ENCODE data around the gene RHBDD3. TPM values are rescaled to one million over a fixed set of nuclear protein-coding genes. Genes with fewer than 3 reads are reported as not detected.

RHBDD3 gene
- total and polyA plus RNA-seq, 9 of the 15 experiments (the other 6 are each of a cell fraction or from before 2014, with no cell fraction given): 0.32 to 35.6 (median 14.0) TPM

DNA sequence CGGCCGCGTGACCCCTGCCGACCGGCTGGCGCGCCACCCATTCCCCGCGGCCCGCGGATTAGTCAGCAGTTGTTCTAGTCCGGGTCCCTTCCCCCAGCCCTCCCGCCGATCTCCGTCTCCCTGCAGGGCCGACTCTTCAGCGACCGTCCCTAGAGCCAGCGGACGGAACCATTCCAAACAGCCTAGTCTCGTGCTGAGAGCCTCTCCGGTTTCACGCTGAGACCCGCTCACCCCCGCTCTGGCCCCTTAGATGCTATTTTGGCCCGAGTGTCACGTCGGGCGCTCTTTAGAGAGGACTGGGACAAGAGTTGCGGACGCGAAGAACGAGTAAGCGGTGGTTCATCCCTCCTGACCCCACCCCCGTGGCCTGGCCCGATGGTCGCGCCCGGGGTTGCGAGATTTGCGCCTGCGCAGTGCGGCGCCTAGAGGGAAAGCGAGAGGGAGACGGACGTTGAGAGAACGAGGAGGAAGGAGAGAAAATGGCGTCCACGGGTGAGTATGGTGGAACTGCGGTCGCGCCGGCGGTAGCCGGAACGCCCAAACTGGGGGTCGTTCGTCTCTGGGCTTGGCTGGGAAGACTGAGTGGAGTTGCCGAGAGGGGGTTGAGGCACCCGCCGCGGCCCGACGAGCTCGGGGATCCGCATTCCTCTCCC lies at the start of gene RHBDD3, which contains the start of gene EWSR1 (continued):
- TF ChIP-seq SREBF2 (CRISPR knock-in tag; IDR thresholded peaks at IDR 0.05): no peak
- no peak for TF ChIP-seq NR2F6 (CRISPR knock-in tag; IDR thresholded peaks at IDR 0.05)
- TF ChIP-seq, protein P1, sequence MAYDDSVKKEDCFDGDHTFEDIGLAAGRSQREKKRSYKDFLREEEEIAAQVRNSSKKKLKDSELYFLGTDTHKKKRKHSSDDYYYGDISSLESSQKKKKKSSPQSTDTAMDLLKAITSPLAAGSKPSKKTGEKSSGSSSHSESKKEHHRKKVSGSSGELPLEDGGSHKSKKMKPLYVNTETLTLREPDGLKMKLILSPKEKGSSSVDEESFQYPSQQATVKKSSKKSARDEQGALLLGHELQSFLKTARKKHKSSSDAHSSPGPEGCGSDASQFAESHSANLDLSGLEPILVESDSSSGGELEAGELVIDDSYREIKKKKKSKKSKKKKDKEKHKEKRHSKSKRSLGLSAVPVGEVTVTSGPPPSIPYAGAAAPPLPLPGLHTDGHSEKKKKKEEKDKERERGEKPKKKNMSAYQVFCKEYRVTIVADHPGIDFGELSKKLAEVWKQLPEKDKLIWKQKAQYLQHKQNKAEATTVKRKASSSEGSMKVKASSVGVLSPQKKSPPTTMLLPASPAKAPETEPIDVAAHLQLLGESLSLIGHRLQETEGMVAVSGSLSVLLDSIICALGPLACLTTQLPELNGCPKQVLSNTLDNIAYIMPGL (CRISPR knock-in tag; IDR thresholded peaks at IDR 0.05): no peak
- TF ChIP-seq CC2D1A (IDR thresholded peaks at IDR 0.05): no peak
- no peak for TF ChIP-seq ZC3H11A (IDR thresholded peaks at IDR 0.05; ENCODE audit: low read depth, low read length)
- TF ChIP-seq RFX7 (CRISPR knock-in tag; IDR thresholded peaks at IDR 0.05): no peak
- TF ChIP-seq, protein P2, sequence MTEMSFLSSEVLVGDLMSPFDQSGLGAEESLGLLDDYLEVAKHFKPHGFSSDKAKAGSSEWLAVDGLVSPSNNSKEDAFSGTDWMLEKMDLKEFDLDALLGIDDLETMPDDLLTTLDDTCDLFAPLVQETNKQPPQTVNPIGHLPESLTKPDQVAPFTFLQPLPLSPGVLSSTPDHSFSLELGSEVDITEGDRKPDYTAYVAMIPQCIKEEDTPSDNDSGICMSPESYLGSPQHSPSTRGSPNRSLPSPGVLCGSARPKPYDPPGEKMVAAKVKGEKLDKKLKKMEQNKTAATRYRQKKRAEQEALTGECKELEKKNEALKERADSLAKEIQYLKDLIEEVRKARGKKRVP (CRISPR knock-in tag; IDR thresholded peaks at IDR 0.05): no peak
- TF ChIP-seq, protein P3, sequence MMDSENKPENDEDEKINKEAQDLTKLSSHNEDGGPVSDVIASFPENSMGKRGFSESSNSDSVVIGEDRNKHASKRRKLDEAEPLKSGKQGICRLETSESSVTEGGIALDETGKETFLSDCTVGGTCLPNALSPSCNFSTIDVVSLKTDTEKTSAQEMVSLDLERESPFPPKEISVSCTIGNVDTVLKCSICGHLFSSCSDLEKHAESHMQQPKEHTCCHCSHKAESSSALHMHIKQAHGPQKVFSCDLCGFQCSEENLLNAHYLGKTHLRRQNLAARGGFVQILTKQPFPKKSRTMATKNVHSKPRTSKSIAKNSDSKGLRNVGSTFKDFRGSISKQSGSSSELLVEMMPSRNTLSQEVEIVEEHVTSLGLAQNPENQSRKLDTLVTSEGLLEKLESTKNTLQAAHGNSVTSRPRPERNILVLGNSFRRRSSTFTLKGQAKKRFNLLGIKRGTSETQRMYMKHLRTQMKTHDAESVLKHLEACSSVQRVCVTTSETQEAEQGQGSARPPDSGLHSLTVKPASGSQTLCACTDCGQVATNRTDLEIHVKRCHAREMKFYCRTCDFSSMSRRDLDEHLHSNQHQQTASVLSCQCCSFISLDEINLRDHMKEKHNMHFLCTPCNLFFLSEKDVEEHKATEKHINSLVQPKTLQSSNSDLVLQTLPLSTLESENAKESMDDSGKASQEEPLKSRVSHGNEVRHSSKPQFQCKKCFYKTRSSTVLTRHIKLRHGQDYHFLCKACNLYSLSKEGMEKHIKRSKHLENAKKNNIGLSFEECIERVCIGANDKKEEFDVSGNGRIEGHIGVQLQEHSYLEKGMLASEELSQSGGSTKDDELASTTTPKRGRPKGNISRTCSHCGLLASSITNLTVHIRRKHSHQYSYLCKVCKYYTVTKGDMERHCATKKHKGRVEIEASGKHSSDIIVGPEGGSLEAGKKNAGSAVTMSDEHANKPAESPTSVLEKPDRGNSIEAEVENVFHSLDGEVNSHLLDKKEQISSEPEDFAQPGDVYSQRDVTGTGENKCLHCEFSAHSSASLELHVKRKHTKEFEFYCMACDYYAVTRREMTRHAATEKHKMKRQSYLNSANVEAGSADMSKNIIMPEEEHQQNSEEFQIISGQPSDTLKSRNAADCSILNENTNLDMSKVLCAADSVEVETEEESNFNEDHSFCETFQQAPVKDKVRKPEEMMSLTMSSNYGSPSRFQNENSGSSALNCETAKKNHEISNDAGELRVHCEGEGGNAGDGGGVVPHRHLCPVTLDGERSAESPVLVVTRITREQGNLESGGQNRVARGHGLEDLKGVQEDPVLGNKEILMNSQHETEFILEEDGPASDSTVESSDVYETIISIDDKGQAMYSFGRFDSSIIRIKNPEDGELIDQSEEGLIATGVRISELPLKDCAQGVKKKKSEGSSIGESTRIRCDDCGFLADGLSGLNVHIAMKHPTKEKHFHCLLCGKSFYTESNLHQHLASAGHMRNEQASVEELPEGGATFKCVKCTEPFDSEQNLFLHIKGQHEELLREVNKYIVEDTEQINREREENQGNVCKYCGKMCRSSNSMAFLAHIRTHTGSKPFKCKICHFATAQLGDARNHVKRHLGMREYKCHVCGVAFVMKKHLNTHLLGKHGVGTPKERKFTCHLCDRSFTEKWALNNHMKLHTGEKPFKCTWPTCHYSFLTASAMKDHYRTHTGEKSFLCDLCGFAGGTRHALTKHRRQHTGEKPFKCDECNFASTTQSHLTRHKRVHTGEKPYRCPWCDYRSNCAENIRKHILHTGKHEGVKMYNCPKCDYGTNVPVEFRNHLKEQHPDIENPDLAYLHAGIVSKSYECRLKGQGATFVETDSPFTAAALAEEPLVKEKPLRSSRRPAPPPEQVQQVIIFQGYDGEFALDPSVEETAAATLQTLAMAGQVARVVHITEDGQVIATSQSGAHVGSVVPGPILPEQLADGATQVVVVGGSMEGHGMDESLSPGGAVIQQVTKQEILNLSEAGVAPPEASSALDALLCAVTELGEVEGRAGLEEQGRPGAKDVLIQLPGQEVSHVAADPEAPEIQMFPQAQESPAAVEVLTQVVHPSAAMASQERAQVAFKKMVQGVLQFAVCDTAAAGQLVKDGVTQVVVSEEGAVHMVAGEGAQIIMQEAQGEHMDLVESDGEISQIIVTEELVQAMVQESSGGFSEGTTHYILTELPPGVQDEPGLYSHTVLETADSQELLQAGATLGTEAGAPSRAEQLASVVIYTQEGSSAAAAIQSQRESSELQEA (IDR thresholded peaks at IDR 0.05; ENCODE audit: low read depth): no peak

All from K562 (cell line).